ENCODE measurements around the gene MAD1L1. TPM values are rescaled to one million over a fixed set of nuclear protein-coding genes. Genes with fewer than 3 reads are reported as not detected.

MAD1L1 gene
- polyA plus RNA-seq, 1 experiment = 32.0 TPM

DNA sequence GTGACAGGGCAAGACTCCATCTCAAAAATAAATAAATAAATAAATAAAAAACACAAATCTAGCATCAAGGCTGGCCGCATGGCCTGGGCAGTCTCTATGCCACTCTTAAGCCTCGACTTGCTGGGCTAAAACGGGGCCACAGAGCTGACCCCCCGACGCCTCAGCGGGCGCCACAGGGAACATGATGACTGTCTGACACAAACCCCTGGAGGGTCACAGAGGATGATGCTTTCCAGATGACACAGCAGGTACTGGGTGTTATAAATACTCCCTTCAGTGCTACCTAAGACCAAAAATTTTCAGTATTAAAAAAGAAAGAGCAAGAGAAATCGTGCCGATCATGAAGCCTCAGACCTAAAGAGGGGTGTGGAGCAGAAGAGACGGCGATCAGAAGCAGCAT is 176.8 kb downstream of the MAD1L1 start:
- POLR2A ChIA-PET = no interaction called here
- TF ChIP-seq, protein P1, sequence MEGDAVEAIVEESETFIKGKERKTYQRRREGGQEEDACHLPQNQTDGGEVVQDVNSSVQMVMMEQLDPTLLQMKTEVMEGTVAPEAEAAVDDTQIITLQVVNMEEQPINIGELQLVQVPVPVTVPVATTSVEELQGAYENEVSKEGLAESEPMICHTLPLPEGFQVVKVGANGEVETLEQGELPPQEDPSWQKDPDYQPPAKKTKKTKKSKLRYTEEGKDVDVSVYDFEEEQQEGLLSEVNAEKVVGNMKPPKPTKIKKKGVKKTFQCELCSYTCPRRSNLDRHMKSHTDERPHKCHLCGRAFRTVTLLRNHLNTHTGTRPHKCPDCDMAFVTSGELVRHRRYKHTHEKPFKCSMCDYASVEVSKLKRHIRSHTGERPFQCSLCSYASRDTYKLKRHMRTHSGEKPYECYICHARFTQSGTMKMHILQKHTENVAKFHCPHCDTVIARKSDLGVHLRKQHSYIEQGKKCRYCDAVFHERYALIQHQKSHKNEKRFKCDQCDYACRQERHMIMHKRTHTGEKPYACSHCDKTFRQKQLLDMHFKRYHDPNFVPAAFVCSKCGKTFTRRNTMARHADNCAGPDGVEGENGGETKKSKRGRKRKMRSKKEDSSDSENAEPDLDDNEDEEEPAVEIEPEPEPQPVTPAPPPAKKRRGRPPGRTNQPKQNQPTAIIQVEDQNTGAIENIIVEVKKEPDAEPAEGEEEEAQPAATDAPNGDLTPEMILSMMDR (IDR thresholded peaks at IDR 0.05; ENCODE audit: insufficient read depth, low read depth, low read length) = no peak
- peaks cover 5% of the 10 kb centered on the region for H3K36me3 ChIP-seq (ENCODE audit: control insufficient read depth, insufficient read depth, low read length)
- no peak overlapping the region for H3K4me3 ChIP-seq (ENCODE audit: low read depth, low read length)
- no peaks in the 10 kb centered on the region for H3K27me3 ChIP-seq (ENCODE audit: control insufficient read depth, insufficient read depth, low read length)
- DNase-seq (ENCODE audit: low read depth) = no peak
- CTCF ChIA-PET = no interaction called here

GRCh38 chr7:2054927-2055326 is 177.8 kb downstream of the MAD1L1 start:
- Histone ChIP-seq H3K4me3 (ENCODE audit: low read depth, low read length) (no peak overlapping the region), H3K27me3 (ENCODE audit: control insufficient read depth, insufficient read depth, low read length) (no peaks in the 10 kb centered on the region), H3K36me3 (ENCODE audit: control insufficient read depth, insufficient read depth, low read length) (peaks cover 5% of the 10 kb centered on the region)
- TF ChIP-seq, protein P1 (IDR thresholded peaks at IDR 0.05; ENCODE audit: insufficient read depth, low read depth, low read length) = no peak
- ChIA-PET CTCF (no interaction called here), POLR2A (no interaction called here)
- no peak for DNase-seq (ENCODE audit: low read depth)

- POLR2A ChIA-PET = no interaction called here
- TF ChIP-seq, protein P1 (IDR thresholded peaks at IDR 0.05; ENCODE audit: insufficient read depth, low read depth, low read length) = no peak
- CTCF ChIA-PET = interaction anchor here (1.2 kb wide), 1 partner anchor 295 kb away, joined by 4 read pairs; no protein-coding TSS in a partner anchor
These were observed 179.3 kb downstream of the MAD1L1 start for GRCh38 chr7:2053395-2053794.

DNA sequence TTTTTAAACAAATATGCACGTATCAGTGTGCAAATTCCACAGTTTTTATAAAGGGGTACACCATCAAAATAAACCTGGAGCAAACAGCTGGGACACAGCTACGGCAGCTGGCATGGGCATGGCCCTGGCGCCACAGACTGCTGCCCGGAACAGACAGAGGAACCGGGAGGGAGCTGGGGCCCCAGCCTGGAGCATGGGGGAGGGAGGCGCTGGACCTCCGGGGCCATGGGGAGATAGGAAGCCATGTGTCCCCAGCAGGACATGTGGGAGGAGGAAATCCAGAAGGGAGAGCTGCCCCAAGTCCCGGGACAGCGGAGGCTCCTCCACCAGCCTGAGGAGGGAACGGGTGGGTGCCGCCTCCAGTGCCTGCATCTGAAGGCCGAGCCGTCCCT is 180.1 kb downstream of the MAD1L1 start:
- no peak overlapping the region for H3K4me3 ChIP-seq (ENCODE audit: low read depth, low read length)
- H3K27me3 ChIP-seq (ENCODE audit: control insufficient read depth, insufficient read depth, low read length) = no peaks in the 10 kb centered on the region
- no peak for DNase-seq (ENCODE audit: low read depth)
- TF ChIP-seq, protein P1 (IDR thresholded peaks at IDR 0.05; ENCODE audit: insufficient read depth, low read depth, low read length) = no peak
- ChIA-PET CTCF (interaction anchor here (1.2 to 1.3 kb wide), 2 partner anchors 12 to 295 kb away, joined by 3 to 4 read pairs; no protein-coding TSS in a partner anchor), POLR2A (no interaction called here)
- H3K36me3 ChIP-seq (ENCODE audit: control insufficient read depth, insufficient read depth, low read length) = peaks cover 2% of the 10 kb centered on the region

More at GRCh38 chr7:2053395-2053794, 179.3 kb downstream of the MAD1L1 start:
- no peak for DNase-seq (ENCODE audit: low read depth)
- Histone ChIP-seq H3K4me3 (ENCODE audit: low read depth, low read length) (no peak overlapping the region), H3K36me3 (ENCODE audit: control insufficient read depth, insufficient read depth, low read length) (peaks cover 2% of the 10 kb centered on the region), H3K27me3 (ENCODE audit: control insufficient read depth, insufficient read depth, low read length) (no peaks in the 10 kb centered on the region)

DNA sequence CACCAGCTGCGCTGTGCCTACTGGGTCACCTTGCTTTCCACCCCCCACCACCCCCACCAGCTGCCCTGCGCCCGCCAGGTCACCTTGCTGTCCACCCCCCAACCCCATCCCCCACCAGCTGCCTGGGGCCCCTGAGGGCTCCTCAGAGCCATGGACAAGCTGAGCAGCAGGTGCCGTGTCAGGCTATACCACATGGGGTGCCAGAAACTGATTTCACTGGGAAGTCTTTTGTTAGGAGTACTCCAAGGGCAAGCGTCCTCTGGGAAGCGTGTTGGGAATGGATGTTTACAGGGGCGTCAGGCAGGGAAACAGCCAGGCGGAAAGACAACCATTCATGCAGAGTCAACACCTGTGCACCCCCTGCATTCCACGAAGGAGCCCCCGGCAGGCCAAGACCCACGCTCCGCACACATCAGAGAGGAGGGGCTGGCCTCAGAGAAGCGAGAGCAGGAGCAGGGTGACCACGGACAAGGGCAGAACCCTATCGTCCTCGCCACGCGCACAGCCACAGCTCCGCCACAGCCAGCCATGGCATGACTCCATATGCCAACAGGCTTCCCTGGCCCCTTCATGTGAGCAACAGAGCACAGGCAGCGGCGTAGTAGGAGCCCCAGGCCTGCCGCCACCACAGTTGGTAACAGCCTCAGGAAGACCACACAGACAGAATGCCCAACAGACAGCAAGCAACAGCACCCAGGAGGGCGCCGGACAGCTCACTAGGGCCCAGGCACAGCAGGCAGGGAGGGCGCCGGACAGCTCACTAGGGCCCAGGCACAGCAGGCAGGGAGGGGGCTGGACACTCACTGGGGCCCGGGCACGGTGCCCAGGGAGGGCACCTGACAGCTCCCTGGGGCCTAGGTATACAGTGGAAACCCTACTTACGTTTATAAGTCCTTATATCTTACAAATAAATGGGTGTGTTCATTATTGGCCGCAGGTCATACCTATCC is 180.8 kb downstream of the MAD1L1 start:
- DNase-seq (ENCODE audit: low read depth) = no peak
- H3K27me3 ChIP-seq (ENCODE audit: control insufficient read depth, insufficient read depth, low read length) = no peaks in the 10 kb centered on the region
- CTCF ChIA-PET = interaction anchor here (1.2 to 1.3 kb wide), 2 partner anchors 12 kb away, joined by 3 to 5 read pairs; no protein-coding TSS in a partner anchor
- TF ChIP-seq, protein P1 (IDR thresholded peaks at IDR 0.05; ENCODE audit: insufficient read depth, low read depth, low read length) = no peak
- H3K4me3 ChIP-seq (ENCODE audit: low read depth, low read length) = no peak overlapping the region
- POLR2A ChIA-PET = no interaction called here
- H3K36me3 ChIP-seq (ENCODE audit: control insufficient read depth, insufficient read depth, low read length) = peaks cover 2% of the 10 kb centered on the region
